HepG2 (cell line): ENCODE measurements around the gene CHMP2B. TPM values are rescaled to one million over a fixed set of nuclear protein-coding genes. Genes with fewer than 3 reads are reported as not detected.

Source experiments
- ATAC-seq: fragments of 200-7000 bp; cut with Tn5 transposase; 3 replicates; pipeline ENCODE4 v1.9.1; 2020; ENCODE audit warnings: mild to moderate bottlenecking, moderate library complexity
- BruUV-seq: library from RNA; stranded (reverse); fragments of 400-500 nt; replicated peaks from 2 replicates; lab custom pipeline; 2021; lab: Mats Ljungman, UMichigan
- CTCF ChIA-PET: fragments of 300-600 bp; formaldehyde crosslinking; extraction: SDS; loops from one replicate; lab custom pipeline; 2021; ENCODE audit warnings: low total read pairs, inconsistent platforms, low intra/inter-chr PET ratio; lab: Yijun Ruan, JAX
- POLR2A ChIA-PET: fragments of 350-600 bp; sonication (Branson Sonifier 250); formaldehyde crosslinking; loops from one replicate; lab custom pipeline; 2020; ENCODE audit warnings: antibody characterized with exemption, inconsistent platforms; lab: Yijun Ruan, JAX
- DNase-seq: peaks from one replicate; pipeline ENCODE4 v3.0.0-alpha.2; 2015; ENCODE audit warnings: low spot score
- FAIRE-seq: peaks from 3 replicates; lab custom pipeline; 2011; peaks lifted over from hg19 to GRCh38; lab: Jason Lieb, UNC
- H2AFZ ChIP-seq: one replicate; pipeline ENCODE4 v1.6.1; 2011; ENCODE audit warnings: low read length, inconsistent platforms
- H3K27ac ChIP-seq: fragments of 300-600 bp; 3 replicates; pipeline ENCODE4 v1.8.0; 2011; ENCODE audit warnings: mixed run types, mild to moderate bottlenecking, mixed read lengths, low read length, inconsistent platforms; ENCODE audit not compliant: insufficient read depth; ENCODE audit errors: extremely low read length
- H3K27me3 ChIP-seq, 2 experiments: fragments of 200-600 bp in 1 of 2; 2 replicates in 1 of 2; 3 replicates in 1 of 2; pipeline versions ENCODE4 v1.6.0 to v1.8.0; 2011; ENCODE audit warnings: low read length in 2 of 2, mild to moderate bottlenecking in 2 of 2, moderate library complexity in 2 of 2, inconsistent platforms in 1 of 2; ENCODE audit not compliant: insufficient read depth in 2 of 2, control insufficient read depth in 1 of 2
- H3K36me3 ChIP-seq, 2 experiments: fragments of 200-600 bp in 1 of 2; replicated peaks in 1 of 2; 2 replicates in 1 of 2; 3 replicates in 1 of 2; pipeline versions ENCODE4 v1.5.1 to v1.8.0; 2011; ENCODE audit warnings: low read length in 2 of 2, inconsistent platforms in 1 of 2; ENCODE audit not compliant: insufficient read depth in 2 of 2, control insufficient read depth in 1 of 2
- H3K4me1 ChIP-seq: 2 replicates; pipeline ENCODE4 v1.5.1; 2012; ENCODE audit warnings: low read length, inconsistent platforms; ENCODE audit not compliant: insufficient read depth
- H3K4me2 ChIP-seq: 2 replicates; pipeline ENCODE4 v1.6.0; 2011; ENCODE audit warnings: low read depth, low read length, inconsistent platforms
- H3K4me3 ChIP-seq, 3 experiments: fragments of 200-600 bp in 1 of 3; sonication (generic), shearing (Covaris generic) in 1 of 3; replicated peaks in 1 of 3; 2 replicates each; pipeline ENCODE4 v1.5.1; 2011 to 2016; ENCODE audit warnings: low read length in 3 of 3, inconsistent platforms in 2 of 3, low read depth in 2 of 3, mild to moderate bottlenecking in 2 of 3, control low read depth in 1 of 3, mixed read lengths in 1 of 3; ENCODE audit not compliant: insufficient read depth in 1 of 3
- H3K79me2 ChIP-seq: one replicate; pipeline ENCODE4 v1.6.1; 2011; ENCODE audit warnings: low read length, inconsistent platforms; ENCODE audit not compliant: insufficient read depth
- H3K9ac ChIP-seq: 2 replicates; pipeline ENCODE4 v1.6.0; 2011; ENCODE audit warnings: mild to moderate bottlenecking, low read depth, low read length, inconsistent platforms; ENCODE audit not compliant: insufficient read depth
- H3K9me3 ChIP-seq: 2 replicates; pipeline ENCODE4 v1.5.1; 2012; ENCODE audit warnings: mild to moderate bottlenecking, low read length
- H4K20me1 ChIP-seq: 2 replicates; pipeline ENCODE4 v1.6.0; 2011; ENCODE audit warnings: inconsistent platforms, mild to moderate bottlenecking, low read length, moderate library complexity; ENCODE audit not compliant: insufficient read depth
- GABPA ChIP-seq, 2 experiments: IDR thresholded peaks; 2 replicates each; pipeline ENCODE4 v1.6.1; 2011 to 2016; ENCODE audit warnings: low read depth in 2 of 2, low read length in 1 of 2, missing biosample characterization in 1 of 2, missing genetic modification characterization in 1 of 2
- HHEX ChIP-seq: IDR thresholded peaks from 2 replicates; pipeline ENCODE4 v1.6.1; 2016; ENCODE audit warnings: control low read depth
- HNRNPK ChIP-seq: fragments of 200-400 bp; formaldehyde crosslinking; IDR thresholded peaks from 2 replicates; pipeline ENCODE4 v1.6.1; 2018; ENCODE audit warnings: low read length, low read depth, moderate library complexity, mild to moderate bottlenecking; ENCODE audit not compliant: poor library complexity, severe bottlenecking
- JUNB ChIP-seq: sonication (generic); formaldehyde crosslinking; IDR thresholded peaks from 2 replicates; pipeline ENCODE4 v1.8.0; 2022; ENCODE audit warnings: missing genetic modification reagents, mild to moderate bottlenecking, borderline replicate concordance
- RELA ChIP-seq: sonication (generic); formaldehyde crosslinking; IDR thresholded peaks from 2 replicates; pipeline ENCODE4 v1.4.0; 2020; ENCODE audit warnings: missing genetic modification reagents
- TCF7L2 ChIP-seq: IDR thresholded peaks from 2 replicates; pipeline ENCODE4 v1.6.1; 2011; ENCODE audit warnings: mild to moderate bottlenecking, low read depth, low read length, moderate library complexity
- U2AF1 ChIP-seq: fragments of 200-400 bp; formaldehyde crosslinking; optimal IDR thresholded peaks from 2 replicates; pipeline ENCODE3; 2017; ENCODE audit warnings: mild to moderate bottlenecking, low read depth, low read length
- ZBTB21 ChIP-seq: sonication (generic); formaldehyde crosslinking; IDR thresholded peaks from 2 replicates; pipeline ENCODE4 v1.4.0; 2020; ENCODE audit warnings: missing genetic modification reagents
- ZIK1 ChIP-seq: sonication (generic); formaldehyde crosslinking; IDR thresholded peaks from 2 replicates; pipeline ENCODE4 v1.5.0; 2020; ENCODE audit warnings: mild to moderate bottlenecking, low read depth, missing genetic modification reagents, borderline replicate concordance
- ZNF343 ChIP-seq: sonication (generic); formaldehyde crosslinking; IDR thresholded peaks from 2 replicates; pipeline ENCODE4 v1.4.0; 2020; ENCODE audit warnings: mild to moderate bottlenecking, missing genetic modification reagents
- ZZZ3 ChIP-seq: sonication (generic); formaldehyde crosslinking; IDR thresholded peaks from 2 replicates; pipeline ENCODE4 v1.4.0; 2020; ENCODE audit warnings: missing genetic modification reagents, mild to moderate bottlenecking, borderline replicate concordance
- WGBS: methylation state at CpG from one replicate; pipeline ENCODE4 v1.1.6; 2017; ENCODE audit warnings: low lambda C conversion rate; 5-methylcytosine and 5-hydroxymethylcytosine counted together
- in situ Hi-C: cut with HindIII; loops from 2 replicates; pipeline ENCODE4 v1.10.0; 2017; ENCODE audit warnings: low pct_unique_long_range_greater_than_20kb; ENCODE audit not compliant: extremely low pct_ligation_motif_present
- intact Hi-C: fragments of 100-400 bp; cut with micrococcal nuclease; formaldehyde crosslinking; loops from one replicate; pipeline ENCODE4 v1.10.0; 2022; ENCODE audit not compliant: unreplicated experiment
- polyA plus RNA-seq, 8 experiments: library from polyadenylated mRNA; depleted of rRNA in 3 of 8; stranded (reverse) in 7 of 8; unstranded in 1 of 8; fragments of >200 nt; fragmentation: Illumina TruSeq in 4 of 8; extraction: Trizol in 4 of 8; gene quantifications; 2 replicates each; pipeline versions ENCODE4 v1.2.1 to v1.2.3, GENCODE V29; 2011 to 2016; ENCODE audit warnings: low read depth in 4 of 8, missing spikeins in 1 of 8, mixed read lengths in 1 of 8; ENCODE audit not compliant: insufficient read depth in 1 of 8
- total RNA-seq, 5 experiments: library from RNA; depleted of rRNA; stranded (reverse); fragments of >200 nt; fragmentation: Illumina TruSeq; extraction: Trizol; gene quantifications; 2 replicates each; pipeline ENCODE4 v1.2.3, GENCODE V29; 2016; ENCODE audit warnings: low read depth in 1 of 5
- TF ChIP-seq, protein P1 (sequence below): sonication (generic); formaldehyde crosslinking; IDR thresholded peaks from 2 replicates; pipeline ENCODE4 v1.4.0; 2020; ENCODE audit warnings: missing genetic modification reagents
- TF ChIP-seq, protein P2 (sequence below): sonication (generic); formaldehyde crosslinking; IDR thresholded peaks from 2 replicates; pipeline ENCODE4 v1.8.0; 2022; ENCODE audit warnings: missing genetic modification reagents, mild to moderate bottlenecking, inconsistent platforms, borderline replicate concordance
- TF ChIP-seq, protein P3 (sequence below): sonication (generic); formaldehyde crosslinking; IDR thresholded peaks from 2 replicates; pipeline ENCODE4 v1.8.0; 2022; ENCODE audit warnings: mild to moderate bottlenecking, missing genetic modification reagents, borderline replicate concordance
- TF ChIP-seq, protein P4 (sequence below): sonication (generic); formaldehyde crosslinking; IDR thresholded peaks from 2 replicates; pipeline ENCODE4 v1.5.0; 2020; ENCODE audit warnings: mild to moderate bottlenecking, missing genetic modification reagents, borderline replicate concordance

CHMP2B gene
- total and polyA plus RNA-seq, 2 of the 13 experiments (the other 11 are each of a cell fraction or from before 2014, with no cell fraction given), result 6.9 to 33.5 TPM

DNA sequence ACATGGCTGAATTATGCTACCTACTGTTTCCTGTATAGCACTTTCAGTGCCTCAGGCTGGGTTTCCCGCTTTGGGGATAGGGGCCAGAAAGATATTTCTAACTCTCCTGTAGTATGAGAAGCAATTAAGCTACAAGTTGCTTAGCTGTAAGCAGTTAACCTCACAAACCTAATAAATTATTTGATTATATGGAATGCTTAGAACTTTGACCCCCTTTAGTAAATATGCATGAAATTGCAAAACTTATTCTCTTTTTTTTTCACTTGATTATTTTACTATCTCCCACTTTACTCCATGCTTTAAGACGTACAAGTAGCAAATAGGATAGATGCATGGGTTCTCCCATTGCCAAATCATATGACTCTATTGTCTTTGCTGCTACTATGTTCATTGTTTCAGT lies 27.5 kb upstream of the CHMP2B start:
- Histone ChIP-seq H3K9ac (no peak overlapping the region), H3K4me3 (no peak overlapping the region), H3K27ac (no peak overlapping the region), H2AFZ (no peak overlapping the region)
- ATAC-seq, result no peak
- 73% methylated on average over 2 of the region's 2 CpGs for WGBS
- POLR2A ChIA-PET, result no interaction called here
- no peak for DNase-seq
- intact Hi-C loops, result no loop called here
- no peak for TF ChIP-seq ZIK1
- TF ChIP-seq HNRNPK, result no peak
- TF ChIP-seq, protein P1, sequence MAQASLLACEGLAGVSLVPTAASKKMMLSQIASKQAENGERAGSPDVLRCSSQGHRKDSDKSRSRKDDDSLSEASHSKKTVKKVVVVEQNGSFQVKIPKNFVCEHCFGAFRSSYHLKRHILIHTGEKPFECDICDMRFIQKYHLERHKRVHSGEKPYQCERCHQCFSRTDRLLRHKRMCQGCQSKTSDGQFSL (CRISPR knock-in tag), result no peak
- no peak for TF ChIP-seq GABPA (IDR thresholded peaks at IDR 0.05; ENCODE audit: low read depth, low read length)
- no peak for TF ChIP-seq GABPA (CRISPR knock-in tag; IDR thresholded peaks at IDR 0.05; ENCODE audit: low read depth)
- TF ChIP-seq, protein P2, sequence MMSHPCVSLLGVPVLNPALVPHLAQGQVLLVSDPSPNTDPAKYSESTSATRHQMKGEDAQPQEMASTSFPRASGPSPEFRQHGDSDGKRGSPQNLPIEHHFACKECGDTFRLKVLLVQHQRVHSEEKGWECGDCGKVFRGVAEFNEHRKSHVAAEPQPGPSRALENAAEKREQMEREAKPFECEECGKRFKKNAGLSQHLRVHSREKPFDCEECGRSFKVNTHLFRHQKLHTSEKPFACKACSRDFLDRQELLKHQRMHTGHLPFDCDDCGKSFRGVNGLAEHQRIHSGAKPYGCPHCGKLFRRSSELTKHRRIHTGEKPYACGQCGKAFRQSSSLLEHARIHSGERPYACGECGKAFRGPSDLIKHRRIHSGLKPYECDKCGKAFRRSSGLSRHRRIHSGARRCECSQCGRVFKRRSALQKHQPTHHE, result no peak
- TF ChIP-seq ZNF343 (CRISPR knock-in tag), result no peak
- TF ChIP-seq RELA (CRISPR knock-in tag), result no peak
- TF ChIP-seq ZBTB21 (CRISPR knock-in tag), result no peak
- no peak for TF ChIP-seq U2AF1
- no peak for TF ChIP-seq JUNB
- TF ChIP-seq, protein P3, sequence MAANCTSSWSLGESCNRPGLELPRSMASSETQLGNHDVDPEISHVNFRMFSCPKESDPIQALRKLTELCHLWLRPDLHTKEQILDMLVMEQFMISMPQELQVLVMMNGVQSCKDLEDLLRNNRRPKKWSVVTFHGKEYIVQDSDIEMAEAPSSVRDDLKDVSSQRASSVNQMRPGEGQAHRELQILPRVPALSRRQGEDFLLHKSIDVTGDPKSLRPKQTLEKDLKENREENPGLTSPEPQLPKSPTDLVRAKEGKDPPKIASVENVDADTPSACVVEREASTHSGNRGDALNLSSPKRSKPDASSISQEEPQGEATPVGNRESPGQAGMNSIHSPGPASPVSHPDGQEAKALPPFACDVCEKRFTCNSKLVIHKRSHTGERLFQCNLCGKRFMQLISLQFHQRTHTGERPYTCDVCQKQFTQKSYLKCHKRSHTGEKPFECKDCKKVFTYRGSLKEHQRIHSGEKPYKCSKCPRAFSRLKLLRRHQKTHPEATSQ, result no peak
- TF ChIP-seq ZZZ3, result no peak
- TF ChIP-seq, protein P4, sequence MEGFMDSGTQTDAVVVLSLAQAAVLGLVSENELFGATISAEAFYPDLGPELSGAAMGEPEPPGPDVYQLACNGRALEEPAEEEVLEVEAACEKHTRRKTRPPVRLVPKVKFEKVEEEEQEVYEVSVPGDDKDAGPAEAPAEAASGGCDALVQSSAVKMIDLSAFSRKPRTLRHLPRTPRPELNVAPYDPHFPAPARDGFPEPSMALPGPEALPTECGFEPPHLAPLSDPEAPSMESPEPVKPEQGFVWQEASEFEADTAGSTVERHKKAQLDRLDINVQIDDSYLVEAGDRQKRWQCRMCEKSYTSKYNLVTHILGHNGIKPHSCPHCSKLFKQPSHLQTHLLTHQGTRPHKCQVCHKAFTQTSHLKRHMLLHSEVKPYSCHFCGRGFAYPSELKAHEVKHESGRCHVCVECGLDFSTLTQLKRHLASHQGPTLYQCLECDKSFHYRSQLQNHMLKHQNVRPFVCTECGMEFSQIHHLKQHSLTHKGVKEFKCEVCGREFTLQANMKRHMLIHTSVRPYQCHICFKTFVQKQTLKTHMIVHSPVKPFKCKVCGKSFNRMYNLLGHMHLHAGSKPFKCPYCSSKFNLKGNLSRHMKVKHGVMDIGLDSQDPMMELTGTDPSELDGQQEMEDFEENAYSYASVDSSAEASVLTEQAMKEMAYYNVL (CRISPR knock-in tag), result no peak
- no peak for TF ChIP-seq HHEX
- TF ChIP-seq TCF7L2, result no peak
- TF ChIP-seq, all 625 proteins: peak for 0
- Histone ChIP-seq H4K20me1 (no peaks in the 10 kb centered on the region), H3K27me3 (no peaks in the 10 kb centered on the region), H3K4me1 (peaks cover 36% of the 10 kb centered on the region), H3K9me3 (no peaks in the 10 kb centered on the region), H3K4me2 (no peak overlapping the region), H3K36me3 (no peaks in the 10 kb centered on the region), H3K79me2 (no peaks in the 10 kb centered on the region)
- CTCF ChIA-PET, result no interaction called here
- no TSS peak for BruUV-seq
- FAIRE-seq, result no peak
- in situ Hi-C loops, result no loop called here
